HEK293 (cell line): ENCODE results near the gene KCNT1.

Source experiments
- AEBP2 ChIP-seq: fragments of 450-650 bp; formaldehyde crosslinking; IDR thresholded peaks from 2 replicates; pipeline ENCODE4 v1.5.1; 2016; ENCODE audit warnings: missing biosample characterization, missing genetic modification characterization, borderline replicate concordance
- GLI2 ChIP-seq: fragments of 450-650 bp; formaldehyde crosslinking; IDR thresholded peaks from 2 replicates; pipeline ENCODE4; 2017; ENCODE audit warnings: missing biosample characterization, missing genetic modification characterization, low read depth, borderline replicate concordance
- PRDM10 ChIP-seq: fragments of 450-650 bp; formaldehyde crosslinking; IDR thresholded peaks from 2 replicates; pipeline ENCODE4 v1.5.1; 2016; ENCODE audit warnings: missing biosample characterization, missing genetic modification characterization
- ZNF148 ChIP-seq: fragments of 450-650 bp; formaldehyde crosslinking; IDR thresholded peaks from 2 replicates; pipeline ENCODE4 v1.5.0; 2017; ENCODE audit warnings: missing biosample characterization, missing genetic modification characterization, borderline replicate concordance
- ZNF221 ChIP-seq: fragments of 450-650 bp; formaldehyde crosslinking; IDR thresholded peaks from 2 replicates; pipeline ENCODE4 v1.5.1; 2017; ENCODE audit warnings: missing biosample characterization, missing genetic modification characterization, borderline replicate concordance
- ZNF280C ChIP-seq: fragments of 450-650 bp; formaldehyde crosslinking; IDR thresholded peaks from 2 replicates; pipeline ENCODE4 v1.5.1; 2016; ENCODE audit warnings: missing biosample characterization, missing genetic modification characterization
- ZNF292 ChIP-seq: fragments of 450-650 bp; formaldehyde crosslinking; IDR thresholded peaks from 2 replicates; pipeline ENCODE4 v1.5.1; 2016; ENCODE audit warnings: low read depth, missing biosample characterization, missing genetic modification characterization, borderline replicate concordance
- ZNF366 ChIP-seq: fragments of 450-650 bp; formaldehyde crosslinking; conservative IDR thresholded peaks from 2 replicates; pipeline ENCODE4 v1.5.1; 2016; ENCODE audit warnings: missing biosample characterization, missing genetic modification characterization
- ZNF529 ChIP-seq: fragments of 450-650 bp; formaldehyde crosslinking; IDR thresholded peaks from 2 replicates; pipeline ENCODE4 v1.5.1; 2017; ENCODE audit warnings: missing genetic modification characterization, missing biosample characterization; ENCODE audit not compliant: insufficient replicate concordance
- ZNF610 ChIP-seq: fragments of 450-650 bp; formaldehyde crosslinking; IDR thresholded peaks from 2 replicates; pipeline ENCODE4 v1.5.1; 2016; ENCODE audit warnings: missing biosample characterization, missing genetic modification characterization, borderline replicate concordance
- ZNF645 ChIP-seq: fragments of 450-650 bp; formaldehyde crosslinking; IDR thresholded peaks from 2 replicates; pipeline ENCODE4; 2016; ENCODE audit warnings: missing biosample characterization, missing genetic modification characterization
- ZNF776 ChIP-seq: fragments of 450-650 bp; formaldehyde crosslinking; IDR thresholded peaks from 2 replicates; pipeline ENCODE4 v1.5.0; 2017; ENCODE audit warnings: missing biosample characterization, missing genetic modification characterization, borderline replicate concordance
- ZSCAN18 ChIP-seq: fragments of 450-650 bp; formaldehyde crosslinking; IDR thresholded peaks from 2 replicates; pipeline ENCODE4 v1.5.1; 2016; ENCODE audit warnings: missing biosample characterization, missing genetic modification characterization

Gene KCNT1

GRCh38 chr9:135752281-135753204 is 50.6 kb downstream of the KCNT1 start (continued):
- no peak for TF ChIP-seq PRDM10 (tag by site-specific recombination)
- no peak for TF ChIP-seq ZSCAN18 (tag by site-specific recombination)
- TF ChIP-seq ZNF221 (tag by site-specific recombination) = no peak
- no peak for TF ChIP-seq GLI2 (tag by site-specific recombination)
- no peak; the same call in 1 of the 2 replicates for TF ChIP-seq ZNF148 (tag by site-specific recombination)
- TF ChIP-seq ZNF645 = no peak
- TF ChIP-seq ZNF366 (tag by site-specific recombination) = peak; percentile 100
- no peak for TF ChIP-seq ZNF280C (tag by site-specific recombination)
- no peak for TF ChIP-seq AEBP2 (tag by site-specific recombination)
- no peak for TF ChIP-seq ZNF776 (tag by site-specific recombination)
- TF ChIP-seq ZNF292 (tag by site-specific recombination) = no peak
- no peak for TF ChIP-seq ZNF529 (tag by site-specific recombination)
- no peak for TF ChIP-seq ZNF610 (tag by site-specific recombination)
